ENCODE data around the gene RHOH.

RHOH gene

GRCh38 chr4:40295572-40295971 is 98.7 kb downstream of the RHOH start:
- no peak for DNase-seq (ENCODE audit: low read depth)
